Activated CD4-positive, alpha-beta T cell treated with anti-CD3 and anti-CD28 coated beads for 1 hour (primary cell): ENCODE measurements around the gene TFAP2A.

Experiments
- DNase-seq: peaks from one replicate; pipeline ENCODE4 v3.0.0-alpha.2; 2020

TFAP2A gene

DNA sequence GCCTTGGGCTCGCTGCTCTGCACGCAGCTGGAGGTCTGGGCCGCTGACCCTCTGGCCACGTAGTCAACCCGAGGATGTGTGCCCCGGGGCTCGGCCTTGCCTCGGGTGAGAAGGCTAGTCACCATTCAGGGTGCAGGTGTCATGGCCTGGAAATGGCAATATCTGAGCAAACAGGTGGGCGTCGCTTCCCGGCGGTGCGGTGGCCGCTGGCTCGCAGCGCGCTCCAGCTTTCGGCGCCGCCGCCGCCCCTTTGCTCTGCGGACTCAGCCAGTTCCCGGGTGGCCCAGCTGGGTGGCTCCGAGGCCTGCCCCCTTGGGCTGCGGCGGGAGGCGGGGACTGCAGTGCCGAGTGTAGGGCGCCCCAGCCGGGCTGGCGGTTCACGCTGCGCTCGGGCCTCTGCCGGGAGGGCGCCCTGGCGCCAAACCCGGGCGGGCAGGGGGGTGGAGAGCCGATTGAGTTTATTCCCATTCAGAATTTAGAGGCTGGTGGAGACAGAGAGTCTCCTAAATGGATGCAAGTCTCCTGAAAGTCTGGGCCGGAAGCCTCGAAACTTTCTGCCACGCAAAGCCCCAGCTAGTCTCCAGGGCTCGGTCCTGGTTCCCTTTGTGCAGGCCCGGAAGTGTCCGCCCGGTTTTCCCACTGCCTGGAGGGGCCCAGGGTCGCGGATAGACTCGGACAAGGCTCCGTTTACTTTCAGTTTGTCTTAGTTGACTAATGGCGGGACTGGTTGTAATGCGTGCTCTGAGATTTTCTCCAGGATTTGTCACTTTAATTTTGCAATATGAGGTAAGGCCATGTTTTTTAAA, 11.3 kb upstream of the TFAP2A start:
- DNase-seq = no peak

DNA sequence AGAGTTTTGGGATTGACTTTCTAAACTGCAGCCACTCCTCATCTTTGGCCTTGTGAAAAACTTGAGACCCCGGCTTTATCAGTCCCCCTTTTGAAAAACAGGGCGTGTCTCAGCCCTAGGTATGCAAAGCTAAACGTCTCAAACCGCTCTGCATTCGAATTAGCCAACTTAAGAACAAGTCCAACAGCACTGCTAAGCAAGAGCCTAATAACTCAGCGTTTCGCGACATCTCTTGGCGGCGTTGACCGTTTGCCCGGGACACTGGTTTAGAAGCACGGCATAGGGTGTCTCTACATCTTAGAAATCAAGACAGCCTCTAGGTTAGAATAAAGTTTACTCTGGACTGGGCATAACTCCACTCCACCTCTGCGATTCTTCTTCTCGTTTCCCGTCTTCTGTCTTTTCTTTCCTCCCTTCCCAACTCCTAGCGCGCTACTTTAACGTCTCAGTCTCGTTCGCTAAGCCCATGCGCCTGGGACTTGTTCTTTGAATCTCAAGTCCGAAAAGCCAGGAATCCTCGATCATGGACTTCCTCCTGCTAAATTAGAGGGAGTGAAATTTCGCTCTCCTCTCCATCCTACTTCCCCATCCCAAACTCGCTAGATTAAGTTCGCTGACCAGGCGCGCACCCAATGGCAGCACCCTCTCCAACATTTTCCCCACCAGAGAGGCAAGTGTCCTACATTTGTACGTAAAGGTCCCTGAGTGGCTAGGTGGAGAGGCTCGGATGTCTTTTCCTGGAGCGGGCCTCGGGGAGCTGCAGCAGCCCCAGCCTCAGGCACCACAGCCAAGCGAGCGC, 10.5 kb upstream of the TFAP2A start:
- DNase-seq = no peak

DNA sequence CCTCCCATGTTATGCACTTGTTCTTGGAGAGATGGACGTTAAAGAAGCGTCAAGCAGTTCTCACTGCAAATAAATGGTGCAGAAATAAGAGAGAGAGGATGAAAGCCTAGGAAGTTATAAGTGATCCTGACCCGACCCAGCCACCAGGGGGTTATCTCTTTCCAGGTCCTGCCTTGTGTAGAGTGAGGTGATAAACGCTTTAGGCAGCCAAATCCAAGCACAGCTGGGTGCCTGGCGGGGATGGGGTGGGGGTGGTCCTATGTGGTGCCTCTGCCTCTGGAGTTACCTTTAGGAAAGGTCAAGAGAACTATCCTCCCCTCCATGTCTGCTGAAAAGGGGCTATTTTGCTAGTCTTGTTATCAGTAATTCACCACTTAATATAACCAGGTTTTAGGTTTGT, 9.2 kb upstream of the TFAP2A start:
- no peak for DNase-seq

DNA sequence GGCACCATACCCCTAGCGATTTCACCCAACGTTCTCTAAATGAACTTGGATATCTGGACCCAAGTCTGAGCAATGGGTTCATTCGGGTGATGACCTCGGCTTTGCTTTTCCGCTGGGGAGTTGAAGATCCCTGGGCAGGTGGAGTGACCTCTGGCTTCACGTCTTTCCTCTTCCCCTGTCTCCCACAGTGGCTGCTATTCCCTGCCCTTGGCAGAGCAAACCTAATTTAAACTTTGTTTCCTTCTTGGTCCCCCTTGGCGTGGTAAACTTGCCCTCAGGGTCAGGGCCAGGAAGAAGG, 7.8 kb upstream of the TFAP2A start:
- DNase-seq = no peak

DNA sequence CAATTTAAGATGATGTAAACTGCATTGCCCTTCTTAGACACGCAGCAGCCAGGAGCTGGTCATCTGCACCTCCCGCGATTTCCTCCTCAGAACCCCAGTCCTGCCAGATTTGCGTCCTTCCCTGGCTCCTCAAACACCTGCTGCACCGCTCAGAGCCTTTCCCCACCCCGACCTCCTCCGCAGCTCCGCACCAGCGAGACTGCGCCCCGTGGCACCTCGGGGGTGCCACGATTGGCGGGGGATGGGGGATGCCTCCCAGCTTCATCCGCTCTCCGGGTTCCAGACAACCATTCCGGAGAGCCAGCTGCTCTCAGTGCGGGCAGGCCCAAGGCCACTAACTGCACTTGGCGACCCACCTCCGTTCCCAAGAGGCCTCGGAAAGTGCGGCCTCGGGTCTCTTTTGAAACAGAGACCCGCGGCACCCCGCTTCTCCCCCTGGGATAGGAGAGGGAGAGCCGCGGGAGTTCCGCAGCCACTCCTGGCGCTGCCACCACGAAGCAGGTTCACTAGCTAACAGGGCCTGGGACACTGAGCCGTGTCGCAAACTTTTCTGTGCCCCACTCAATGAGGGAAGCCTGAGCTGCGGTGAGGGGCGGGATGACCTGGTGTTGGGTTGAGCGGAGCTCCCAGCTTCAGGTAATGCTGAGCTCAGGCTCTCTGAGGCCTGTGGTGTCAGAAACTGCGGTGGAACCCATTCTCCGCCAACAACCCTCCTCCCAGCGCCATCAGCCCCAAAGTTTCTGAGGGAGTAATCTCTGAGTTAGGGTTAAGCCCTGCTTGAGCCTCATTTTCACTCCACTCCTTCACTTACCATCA, 7.3 kb upstream of the TFAP2A start:
- no peak for DNase-seq

DNA sequence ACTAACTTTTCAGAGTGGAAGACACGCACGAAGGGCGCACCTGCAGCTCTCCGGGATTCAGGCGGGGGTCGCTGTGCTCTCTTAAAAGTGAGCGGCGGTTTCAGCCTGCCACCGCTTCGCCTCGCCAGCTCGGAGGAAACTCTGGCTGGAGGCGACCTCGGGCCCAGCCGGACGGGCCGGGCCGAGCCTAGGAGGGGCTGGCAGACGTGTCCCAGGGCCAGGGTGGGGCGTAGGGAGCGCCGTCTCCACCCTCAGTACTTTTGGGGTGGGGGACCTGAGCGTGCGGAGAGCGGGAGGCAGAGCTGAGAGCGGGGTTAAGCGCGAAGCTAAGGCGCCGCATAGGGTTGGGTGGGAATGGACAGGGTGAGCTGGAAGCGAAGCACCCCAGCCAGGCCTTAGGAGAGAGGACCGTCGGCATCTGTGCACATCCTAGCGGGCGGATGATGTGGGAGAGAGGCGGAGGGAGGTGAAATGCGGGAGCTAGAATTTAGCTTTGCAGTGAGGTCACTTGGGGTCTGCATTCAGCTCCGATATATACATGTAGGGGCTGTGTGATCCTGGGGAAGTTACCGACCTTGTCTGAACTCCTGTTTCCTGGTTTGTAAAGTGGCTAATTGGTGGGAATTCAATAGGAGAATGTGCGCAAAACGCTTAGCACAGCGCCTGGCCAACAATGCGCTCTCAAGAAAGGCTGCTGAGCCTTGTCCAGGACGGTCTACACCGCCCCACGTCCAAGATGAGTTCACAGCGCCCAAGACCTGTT, 6.5 kb upstream of the TFAP2A start:
- DNase-seq = no peak

DNA sequence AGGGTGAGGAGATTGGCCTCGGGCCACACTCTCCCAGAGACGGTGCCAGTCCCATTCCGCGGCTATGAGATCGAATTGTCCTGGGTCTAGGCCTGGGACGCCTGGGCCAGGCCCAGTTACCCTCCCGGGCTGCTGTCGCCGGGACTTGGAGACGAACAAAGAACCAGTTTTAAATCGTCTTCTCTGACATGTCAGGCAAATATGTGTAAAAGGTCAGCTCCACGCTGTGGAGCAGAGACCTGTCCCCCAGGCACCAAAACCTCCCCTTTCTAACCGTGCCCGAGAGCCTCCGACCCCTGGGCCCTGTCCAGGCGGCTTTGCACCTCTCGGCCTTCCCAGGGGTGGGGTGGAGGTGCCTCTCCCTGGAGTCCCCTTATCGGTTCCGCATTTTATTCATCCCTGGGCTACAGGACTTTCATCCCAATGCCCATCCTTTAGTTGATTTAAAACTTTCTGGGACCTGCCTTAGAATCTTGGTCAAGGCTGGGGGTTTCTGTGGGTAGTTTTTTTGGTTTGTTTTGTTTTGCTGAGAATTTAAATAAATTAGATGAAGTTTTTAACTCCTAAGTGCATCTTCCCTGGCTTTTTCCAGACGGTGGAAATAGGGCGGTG, 5.8 kb upstream of the TFAP2A start:
- DNase-seq = no peak

DNA sequence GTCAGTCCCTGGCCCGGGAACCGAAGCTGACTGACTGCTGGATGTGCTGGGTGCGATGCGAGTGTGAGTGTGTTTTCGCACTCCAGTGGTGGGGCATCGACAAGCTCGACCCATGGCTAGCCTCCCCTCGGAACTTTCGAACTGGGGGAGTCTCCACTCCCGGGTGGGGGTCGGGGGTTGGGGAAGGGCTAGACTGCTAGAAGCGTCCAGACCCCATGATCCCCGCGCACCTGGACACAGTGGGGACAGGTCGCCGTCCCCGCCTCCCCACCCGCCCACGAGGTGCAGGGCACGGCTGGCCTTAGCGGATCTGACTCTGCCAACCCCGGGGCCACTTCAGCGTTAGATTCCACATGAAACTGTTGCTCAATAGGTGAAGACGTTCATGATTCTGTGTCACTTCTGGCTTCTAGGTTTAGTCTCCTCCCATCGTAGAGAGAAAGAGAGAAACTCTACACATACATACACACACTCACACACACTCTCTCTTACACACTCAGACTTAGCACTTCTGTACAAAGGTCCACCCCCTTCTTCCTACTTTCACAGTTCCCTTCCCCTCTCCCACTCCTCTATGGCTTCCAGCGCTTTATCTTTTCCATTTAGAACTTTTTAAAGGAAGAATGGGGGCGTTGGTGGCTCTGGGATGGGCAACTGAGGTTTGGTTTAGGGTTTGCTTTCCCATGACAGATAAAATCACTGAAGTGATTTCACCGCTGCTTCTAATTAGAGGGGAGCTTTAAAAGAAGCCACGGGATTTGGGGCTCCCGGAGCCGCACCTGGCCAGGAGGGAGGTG, 5.1 kb upstream of the TFAP2A start:
- DNase-seq = no peak

DNA sequence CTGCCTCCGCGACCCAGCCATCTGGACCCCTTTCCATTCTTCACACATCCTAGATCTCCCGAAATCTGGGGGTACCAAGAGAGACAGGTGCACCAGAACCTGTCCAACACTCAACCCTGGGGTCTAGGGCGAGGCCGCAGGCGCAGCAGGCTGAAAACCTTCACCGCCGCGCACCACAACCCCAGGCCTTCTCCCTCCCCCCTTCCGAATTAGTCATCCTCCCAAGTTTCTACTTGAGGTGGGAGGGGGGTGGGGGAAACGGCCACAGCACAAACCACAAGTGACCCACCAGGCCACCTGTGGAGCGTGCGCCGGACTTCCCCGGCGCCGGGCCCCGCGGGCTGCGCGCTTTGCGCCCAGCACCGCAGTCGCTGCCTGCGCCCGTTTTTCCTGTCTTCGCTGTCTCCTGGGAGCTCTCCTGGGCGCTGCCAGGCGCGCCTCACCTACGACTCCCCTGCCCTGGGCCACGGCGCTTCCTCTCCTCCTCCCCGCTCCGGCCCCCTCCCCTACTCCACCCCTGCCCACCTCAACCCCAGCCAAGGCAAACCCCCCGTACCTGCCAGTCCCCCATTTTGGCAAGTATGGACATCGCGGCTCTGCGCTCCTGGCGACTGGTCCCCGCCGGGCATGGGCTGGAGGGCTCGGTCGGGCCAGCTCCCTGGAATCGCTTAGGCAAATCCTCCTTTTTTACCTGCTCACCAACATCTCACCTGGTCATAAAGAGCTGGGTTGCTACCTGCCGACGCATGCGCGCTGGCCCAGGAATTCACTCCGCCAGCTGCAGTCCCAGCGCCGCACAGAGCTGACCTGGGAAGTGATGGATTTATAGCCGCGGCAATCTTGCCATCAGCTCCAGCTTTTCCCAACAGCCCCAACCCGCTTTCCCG, 4.2 kb upstream of the TFAP2A start:
- DNase-seq = no peak

DNA sequence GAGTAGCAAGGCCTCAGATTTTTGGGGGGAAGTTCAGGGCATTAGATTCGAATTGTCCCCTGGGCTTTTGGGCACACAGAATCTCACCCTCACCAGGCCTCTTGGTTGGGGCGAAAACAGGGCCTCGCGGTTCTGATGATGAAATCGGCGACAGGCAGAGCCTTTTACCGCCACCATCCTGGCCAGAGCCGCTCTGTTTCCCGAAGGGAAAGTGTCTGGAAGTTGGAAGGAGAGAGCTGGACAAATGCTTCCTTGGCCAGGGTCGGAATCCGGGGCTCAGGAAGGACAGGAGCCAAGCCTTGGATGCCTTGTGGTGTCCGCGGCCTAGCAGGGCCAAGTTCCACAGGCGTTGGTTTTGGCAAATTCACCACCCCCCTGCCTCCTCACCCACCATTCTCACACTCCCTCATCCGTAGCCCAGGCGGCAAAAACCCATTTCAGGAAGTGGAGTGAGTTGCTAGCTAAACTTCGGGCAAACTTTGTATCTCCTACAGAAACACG, 3.5 kb upstream of the TFAP2A start:
- no peak for DNase-seq

DNA sequence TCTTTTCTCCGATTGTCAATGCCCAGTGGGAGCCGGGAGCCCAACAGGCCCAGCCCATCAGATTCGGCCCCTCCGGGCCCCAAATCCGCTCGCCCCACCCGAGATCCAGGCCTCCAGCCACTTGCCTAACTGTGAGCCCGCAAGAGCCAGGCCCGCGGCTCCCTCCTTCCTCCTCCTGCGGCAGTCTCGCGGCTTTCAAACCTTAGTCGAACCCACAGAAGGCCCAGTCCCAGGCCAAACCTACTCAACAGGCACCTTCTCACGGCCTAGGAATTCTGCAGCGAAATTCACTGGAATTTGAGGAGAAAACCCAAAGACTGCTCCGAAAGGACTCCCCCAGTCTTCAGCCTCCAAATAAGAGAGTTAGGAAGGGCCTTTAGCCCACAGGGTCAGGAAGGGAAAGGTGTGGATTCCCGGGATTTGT, 2.8 kb upstream of the TFAP2A start:
- no peak for DNase-seq

DNA sequence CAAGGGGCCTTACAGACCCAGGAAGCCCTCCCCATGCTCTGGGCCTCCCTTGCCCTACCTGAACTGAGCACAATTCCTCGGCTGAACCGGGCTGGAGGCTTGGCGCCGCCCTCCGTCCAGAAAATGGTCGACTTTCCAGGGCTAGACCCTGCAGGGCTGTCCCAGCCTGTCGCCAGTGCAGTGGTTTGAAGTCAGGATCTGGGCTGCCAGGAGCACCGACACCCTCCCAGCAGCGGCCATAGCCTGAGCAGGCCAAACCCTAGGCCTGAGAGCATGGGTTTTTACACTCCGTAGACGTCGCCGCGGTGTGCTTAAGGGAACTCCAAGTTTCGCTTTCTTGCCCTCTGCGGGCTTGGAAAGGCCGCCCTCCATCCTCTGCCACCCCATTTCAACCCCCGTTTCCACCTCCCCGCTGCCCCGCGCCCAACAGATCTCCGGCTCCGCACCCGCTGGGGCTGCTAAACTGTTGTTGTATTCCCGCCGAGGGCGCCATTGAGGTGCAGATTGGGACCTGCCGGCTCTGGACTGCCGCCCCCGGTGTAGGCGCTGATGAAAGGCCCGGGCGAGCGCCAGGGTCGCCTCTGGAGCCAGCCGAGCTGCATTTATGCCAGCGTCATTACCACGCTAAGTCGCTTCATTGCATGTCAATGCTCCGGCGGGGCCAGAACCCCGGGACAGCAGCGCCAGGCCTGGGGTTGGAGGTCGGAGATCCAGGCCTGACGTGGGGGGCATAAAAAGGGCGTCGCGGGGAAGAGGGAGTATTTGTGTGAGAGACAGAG, 2.2 kb upstream of the TFAP2A start:
- no peak for DNase-seq

DNA sequence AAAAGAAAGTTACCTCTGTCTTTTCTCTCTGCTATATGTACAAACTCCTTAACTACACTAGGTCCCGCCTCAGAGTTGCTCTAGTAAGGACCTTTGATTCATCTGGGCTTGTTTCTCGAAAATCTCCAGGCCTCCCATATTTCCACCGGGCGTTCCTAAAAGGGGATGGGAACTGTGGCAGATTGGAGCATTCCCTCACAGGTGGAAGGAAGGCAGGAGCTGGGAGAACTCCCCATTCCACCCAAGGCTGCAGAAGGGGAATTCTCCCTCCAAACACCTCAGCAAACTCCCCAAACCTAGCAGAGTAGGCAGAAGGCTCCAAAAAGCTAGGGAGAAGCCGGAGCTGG, 1.6 kb upstream of the TFAP2A start:
- DNase-seq = no peak

DNA sequence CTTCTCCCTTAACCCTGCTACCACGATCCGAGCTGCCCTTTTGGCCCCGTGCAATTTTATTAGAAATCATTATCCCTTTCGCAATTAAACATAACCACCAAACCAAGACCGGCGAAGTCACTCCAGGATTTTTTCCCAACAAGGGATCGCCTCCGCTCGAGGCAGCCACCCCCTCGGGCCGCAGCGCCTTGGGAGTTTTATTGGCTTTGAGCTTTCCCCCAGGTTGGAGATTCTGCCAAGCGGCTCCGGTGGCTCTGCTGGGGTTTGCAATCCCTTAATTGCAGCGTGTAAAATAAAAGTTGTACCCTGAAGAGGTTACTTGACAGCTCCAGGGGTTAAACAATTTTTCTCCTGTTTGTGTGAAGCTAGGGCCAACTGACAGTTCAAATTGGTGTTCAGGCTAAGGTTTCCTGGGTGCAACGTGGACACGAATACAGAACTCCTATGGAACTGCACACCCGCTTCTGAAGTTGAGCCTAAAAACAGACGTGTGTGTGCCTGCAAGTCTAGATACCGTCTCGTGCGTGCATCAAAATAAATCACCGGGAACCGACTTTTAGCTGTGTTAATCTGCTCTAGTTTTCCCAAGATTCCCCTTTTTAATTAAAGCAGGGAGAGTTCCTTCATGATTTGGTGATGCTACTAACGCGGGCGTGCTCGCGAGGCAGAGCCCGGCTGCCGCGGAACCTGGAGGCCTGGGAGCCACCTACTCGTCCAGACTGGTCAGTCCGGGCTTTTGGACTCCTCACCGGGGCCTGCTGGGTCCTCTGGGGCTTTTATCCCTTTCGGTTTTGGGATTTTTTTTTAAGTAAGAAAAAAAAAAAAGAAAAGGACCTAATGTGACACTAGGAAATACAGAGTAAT, 975 bp upstream of the TFAP2A start:
- no peak for DNase-seq

DNA sequence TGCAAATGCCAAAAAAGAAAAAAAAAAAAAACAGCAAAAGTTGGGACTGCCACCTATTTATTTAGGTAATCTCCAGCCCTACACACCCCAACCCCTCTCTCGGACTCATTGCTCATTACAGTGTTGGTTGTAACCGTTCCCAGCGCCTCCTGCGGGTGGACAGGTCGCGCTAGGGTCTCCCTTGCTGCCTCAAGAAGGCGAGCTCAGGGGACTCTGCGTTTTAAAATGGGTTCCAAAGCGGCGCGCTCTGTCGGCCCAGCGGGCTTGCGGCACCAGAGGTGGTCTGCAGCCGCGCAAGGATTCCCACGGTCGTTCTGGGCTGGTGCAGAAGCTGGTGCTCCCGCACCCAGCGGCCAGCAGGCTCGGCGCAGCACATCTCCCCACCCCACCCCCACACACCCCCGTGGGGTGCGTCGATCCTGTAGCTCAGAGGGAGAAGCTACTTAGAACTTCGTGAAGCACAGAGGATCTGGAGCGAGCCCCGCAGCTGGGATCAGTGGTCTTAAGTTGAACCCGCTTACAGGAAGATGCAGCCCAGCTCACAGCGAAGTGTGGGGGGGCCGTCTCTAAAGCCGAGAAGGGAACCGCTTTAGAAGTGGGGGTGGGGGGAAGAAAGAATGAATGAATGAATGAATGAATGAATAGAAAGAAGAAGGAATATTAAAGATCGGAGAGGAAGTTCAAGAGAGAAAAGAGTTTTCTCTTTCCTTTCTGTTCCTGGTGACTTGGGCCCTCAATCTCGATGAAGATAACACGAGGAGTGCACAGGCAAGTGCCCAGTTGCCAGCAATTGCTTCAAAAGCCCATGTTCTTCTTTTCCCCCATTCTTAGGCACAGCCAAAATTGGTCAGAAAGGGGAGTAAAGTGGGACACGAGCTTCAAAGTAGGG, 780 bp downstream of the TFAP2A start:
- DNase-seq = no peak

DNA sequence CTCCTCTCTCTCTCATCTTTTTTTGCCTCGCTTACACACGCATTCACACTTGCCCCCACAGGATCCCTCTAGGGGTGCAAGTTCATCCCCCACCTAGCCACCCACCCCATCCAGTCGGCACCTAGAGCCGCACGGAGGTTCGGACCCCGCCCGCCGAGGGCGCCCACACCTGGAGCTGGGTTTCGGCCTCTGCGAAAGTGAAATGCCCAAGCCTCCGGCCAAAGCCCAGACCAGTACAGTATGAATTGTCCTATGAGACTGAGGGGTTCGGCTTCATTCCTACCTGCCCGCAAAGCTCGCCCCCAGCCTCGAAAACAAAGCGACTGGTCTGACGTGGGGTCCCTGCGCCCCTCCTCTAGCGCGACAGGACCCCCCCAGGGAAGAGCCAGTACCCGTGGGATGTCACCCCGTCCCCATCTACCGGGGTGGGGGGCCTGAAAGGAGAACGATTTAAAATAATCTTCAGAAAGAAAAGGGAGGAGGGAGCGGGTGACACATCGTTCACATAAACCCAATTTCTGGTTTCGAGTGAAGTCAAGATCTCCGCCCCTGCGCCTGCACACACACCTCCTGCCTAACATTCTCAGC, 1.5 kb downstream of the TFAP2A start:
- no peak for DNase-seq
